Testis (tissue), 2 donors: ENCODE measurements around the gene DGKH.

Experiments
- CTCF ChIP-seq, 3 experiments: fragments of 450-650 bp in 2 of 3; fragments of 200-600 bp in 1 of 3; sonication (generic) in 1 of 3; IDR thresholded peaks; one replicate each; pipeline ENCODE4 v1.5.1; 2016 to 2019; ENCODE audit warnings: antibody characterized with exemption in 3 of 3, mild to moderate bottlenecking in 2 of 3, moderate library complexity in 1 of 3
- POLR2A ChIP-seq: fragments of 450-650 bp; IDR thresholded peaks from one replicate; pipeline ENCODE4 v1.6.1; 2017; ENCODE audit warnings: antibody characterized with exemption, mild to moderate bottlenecking, moderate library complexity

GRCh38 chr13:42039946-42040729 is 8.3 kb upstream of the DGKH start:
- TF ChIP-seq CTCF (IDR thresholded peaks at IDR 0.05) (no peak), POLR2A (no peak)
